ENCODE results near the gene LSM2.
"Not testable (repeated sequence)": the region's sequence is repeated elsewhere in the genome, so short reads cannot be mapped to it uniquely, and the experiment has no call there.

The LSM2 gene

DNA sequence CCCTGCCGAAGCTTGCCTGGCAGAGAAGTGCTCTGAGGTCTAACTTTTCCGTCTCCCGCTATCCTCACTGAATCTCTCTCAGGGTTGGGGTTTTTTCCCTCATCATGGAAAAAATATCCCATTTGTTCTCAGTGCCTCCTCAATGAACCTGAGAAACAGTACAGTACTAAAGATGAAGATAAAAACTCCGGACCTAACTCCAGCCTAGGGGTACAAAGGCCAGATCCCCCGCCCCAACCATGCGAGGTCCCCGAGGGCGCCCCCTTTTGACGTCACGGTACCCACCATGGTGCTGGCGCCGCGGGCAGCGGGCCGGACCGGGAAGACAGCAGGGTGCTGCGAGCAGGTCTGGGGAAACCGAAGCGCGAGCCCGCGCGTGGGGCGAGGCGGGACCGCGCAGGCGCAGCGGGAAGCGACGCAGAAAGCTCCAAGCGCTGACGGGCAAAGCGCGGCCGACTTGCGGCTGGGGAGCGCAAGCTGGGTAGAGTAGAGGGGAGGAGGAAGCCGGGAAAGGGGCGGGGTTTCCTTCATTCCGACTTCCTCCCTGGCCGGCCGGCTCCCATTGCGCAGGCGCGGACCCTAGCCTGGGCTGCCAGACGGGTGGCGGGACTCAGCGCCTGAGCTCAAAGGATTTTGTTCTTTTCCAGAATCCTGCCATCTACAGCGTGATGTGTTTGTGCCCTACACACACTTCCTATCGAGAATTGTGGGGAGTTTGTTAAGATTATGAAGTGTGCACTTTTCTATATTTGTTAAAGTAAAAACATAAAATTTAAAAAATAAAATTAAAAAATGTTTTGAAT is at the start of gene LSM2:
Gene LSM2 (minus strand): TSS at position 497 of the 803 bp plus-strand sequence. CDS start 209 bp downstream, at position 288.
- DNase-seq, result peak; percentile 90 to 93

DNA sequence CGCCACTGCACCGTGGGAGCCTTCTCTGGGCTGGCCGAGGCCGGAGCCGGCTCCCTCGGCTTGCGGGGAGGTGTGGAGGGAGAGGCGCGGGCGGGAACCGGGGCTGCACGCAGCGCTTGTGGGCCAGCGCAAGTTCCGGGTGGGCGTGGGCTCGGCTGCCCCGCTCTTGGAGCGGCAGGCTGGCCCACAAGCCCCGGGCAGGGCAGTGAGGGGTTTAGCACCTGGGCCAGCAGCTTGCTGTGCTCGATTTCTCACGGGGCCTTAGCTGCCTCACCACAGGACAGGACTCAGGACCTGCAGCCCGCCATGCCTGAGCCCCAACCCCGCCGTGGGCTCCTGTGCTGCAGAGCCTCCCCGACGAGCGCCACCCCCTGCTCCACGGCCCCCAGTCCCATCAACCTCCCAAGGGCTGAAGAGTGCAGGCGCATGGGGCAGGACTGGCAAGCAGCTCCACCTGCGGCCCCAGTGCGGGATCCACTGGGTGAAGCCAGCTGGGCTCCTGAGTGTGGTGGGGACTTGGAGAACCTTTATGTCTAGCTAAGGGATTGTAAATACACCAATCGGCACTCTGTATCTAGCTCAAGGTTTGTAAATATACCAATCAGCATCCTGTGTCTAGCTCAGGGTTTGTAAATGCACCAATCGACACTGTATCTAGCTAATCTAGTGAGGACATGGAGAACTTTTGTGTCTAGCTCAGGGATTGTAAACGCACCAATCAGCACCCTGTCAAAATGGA is 45.4 kb upstream of the LSM2 start:
- DNase-seq, result not testable (repeated sequence)

- DNase-seq, result no peak
These were observed 44.7 kb upstream of the LSM2 start for GRCh38 chr6:31851485-31851832.

DNA sequence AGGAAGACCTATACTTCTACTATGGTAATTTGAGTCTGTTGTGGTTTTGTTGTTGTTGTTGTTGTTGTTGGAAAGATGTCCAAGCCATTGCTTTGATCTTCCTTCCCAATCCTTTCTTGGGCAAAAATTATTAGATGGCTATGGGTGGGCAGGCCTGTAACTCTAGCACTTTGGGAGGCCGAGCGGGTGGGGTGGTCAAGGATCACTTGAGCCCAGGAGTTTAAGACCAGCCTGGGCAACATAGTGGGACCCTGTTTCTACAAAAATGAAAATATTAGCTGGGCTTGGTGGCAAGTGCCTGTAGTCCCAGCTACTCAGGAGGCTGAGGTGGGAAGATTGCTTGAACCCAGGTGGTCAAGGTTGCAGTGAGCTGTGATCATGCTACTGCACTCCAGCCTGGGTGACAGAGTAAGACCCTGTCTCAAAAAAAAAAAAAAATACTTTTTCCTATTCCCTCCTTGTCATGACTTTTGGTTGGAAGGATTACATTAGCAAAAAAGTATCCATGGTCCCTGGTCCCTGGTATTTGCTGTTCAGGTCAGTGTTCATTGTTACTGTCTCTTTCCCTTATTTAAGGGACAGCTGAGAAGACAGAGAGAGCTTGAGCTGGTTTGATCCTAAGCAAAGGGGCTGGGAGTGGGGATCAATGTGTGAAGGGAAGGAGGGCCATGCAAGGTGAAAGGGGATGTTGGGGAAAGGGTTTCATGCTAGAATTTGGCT is 44.2 kb upstream of the LSM2 start:
- DNase-seq, result no peak

DNA sequence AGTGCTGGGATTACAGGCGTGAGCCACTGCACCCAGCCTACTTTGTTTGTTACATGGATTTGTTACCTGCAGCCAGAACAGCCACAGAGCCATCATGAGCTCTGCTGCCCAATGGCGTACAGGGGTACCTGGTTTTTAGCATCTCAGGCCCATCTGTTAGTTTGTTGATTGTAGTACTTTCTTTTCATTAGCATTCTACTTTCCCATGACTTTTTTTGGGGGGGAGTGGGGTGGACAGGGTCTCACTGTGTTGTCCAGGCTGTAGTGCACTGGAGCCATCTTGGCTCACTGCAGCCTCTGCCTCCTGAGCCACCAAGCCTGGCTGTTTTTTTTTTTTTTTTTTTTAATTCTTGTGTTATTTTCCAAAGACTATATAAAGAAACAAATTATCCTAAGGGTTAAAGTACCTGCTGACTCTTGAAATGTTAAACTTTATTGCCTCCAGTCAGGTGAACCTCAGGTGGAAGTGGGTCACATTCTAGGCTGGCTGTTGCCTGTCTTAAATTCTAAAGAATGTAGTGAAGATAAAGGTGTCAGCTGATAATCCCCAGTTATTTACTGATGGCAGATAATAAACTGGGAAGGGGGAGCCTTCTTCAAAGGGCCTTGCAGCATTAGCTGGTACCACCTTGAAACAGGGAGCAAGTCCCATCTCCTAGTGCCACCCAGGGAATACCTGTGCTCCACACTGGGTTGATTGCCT is 40.7 kb upstream of the LSM2 start:
- DNase-seq, result no peak

GRCh38 chr6:31844507-31844906 is 37.7 kb upstream of the LSM2 start:
- no peak for DNase-seq

DNA sequence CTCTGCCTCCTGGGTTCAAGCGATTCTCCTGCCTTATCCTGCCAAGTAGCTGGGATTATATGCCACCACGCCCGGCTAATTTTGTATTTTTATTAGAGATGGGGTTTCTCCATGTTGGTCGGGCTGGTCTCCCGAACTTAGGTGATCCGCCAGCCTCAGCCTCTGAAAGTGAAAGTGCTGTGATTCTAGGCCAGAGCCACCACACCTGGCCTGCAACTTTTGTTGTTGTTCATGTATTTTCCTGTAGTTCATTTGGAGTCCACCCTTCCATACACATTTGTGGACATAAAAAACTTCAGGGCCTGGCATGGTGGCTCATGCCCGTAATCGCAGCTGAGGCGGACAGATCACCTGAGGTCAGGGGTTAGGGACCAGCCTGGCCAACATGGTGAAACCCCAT is 35.3 kb upstream of the LSM2 start:
- DNase-seq, result no peak

DNA sequence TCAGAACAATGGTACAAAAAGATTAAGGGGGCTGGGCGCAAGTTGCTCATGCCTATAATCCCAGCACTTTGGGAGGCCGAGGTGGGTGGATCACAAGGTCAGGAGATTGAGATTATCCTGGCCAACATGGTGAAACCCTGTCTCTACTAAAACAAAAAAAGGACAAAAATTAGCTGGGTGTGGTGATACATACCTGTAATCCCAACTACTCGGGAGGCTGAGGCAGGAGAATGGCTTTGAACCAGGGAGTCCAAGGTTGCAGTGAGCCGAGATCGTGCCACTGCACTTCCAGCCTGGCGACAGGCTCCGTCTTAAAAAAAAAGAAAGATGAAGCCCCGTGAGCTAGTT is 33.0 kb upstream of the LSM2 start:
- not testable (repeated sequence) for DNase-seq

GRCh38 chr6:31838968-31839367 is 32.2 kb upstream of the LSM2 start:
- no peak for DNase-seq

DNA sequence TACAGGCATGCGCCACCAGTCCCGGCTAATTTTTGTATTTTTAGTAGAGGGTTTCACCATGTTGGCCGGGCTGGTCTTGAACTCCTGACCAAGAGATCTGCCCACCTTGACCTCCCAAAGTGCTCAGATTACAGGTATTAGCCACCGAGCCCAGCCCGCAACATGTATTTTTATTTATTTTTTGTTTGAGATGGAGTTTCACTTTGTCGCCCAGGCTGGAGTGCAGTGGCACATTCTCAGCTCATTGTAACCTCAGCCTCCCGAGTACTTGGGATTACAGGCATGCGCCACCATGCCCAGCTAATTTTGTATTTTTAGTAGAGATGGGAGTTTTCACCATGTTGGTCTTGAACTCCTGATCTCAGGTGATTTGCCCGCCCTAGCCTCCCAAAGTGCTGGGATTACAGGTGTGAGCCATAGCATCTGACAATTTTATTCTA is 31.4 kb upstream of the LSM2 start:
- DNase-seq, result not testable (repeated sequence)

DNA sequence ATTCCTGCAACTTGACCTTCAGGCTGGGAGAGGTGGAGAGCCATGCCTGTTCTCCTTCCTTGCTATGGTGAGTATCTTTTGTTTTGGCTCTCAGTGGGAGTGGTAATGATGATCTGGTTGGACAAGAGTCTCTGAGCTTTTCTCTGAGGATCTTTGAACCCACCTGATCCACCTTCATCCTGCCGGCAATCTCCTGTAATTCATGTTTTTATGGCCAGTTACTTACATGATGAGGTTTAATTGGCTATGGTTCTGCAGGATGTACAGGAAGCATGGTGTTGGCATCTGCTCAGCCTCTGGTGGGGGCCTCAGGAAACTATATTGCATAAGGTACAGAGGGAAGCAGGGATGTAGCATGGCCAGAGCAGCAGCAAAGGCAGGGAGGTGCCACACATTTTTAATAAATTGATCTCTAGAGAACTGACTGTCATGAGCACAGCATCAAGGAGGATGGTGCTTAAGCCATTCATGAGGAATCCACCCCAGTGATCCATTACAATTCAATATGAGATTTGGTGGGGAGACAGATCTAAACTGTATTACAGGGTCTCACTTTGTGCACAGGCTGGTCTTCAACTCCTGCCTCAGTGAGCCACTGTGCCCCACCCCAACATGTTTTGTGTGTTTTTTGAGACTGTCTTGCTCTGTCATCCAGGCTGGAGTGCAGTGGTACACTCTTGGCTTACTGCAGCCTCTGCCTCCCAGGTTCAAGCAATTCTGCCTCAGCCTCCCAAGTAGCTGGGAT is 30.8 kb upstream of the LSM2 start:
- peak; percentile 48 to 59 for DNase-seq

DNA sequence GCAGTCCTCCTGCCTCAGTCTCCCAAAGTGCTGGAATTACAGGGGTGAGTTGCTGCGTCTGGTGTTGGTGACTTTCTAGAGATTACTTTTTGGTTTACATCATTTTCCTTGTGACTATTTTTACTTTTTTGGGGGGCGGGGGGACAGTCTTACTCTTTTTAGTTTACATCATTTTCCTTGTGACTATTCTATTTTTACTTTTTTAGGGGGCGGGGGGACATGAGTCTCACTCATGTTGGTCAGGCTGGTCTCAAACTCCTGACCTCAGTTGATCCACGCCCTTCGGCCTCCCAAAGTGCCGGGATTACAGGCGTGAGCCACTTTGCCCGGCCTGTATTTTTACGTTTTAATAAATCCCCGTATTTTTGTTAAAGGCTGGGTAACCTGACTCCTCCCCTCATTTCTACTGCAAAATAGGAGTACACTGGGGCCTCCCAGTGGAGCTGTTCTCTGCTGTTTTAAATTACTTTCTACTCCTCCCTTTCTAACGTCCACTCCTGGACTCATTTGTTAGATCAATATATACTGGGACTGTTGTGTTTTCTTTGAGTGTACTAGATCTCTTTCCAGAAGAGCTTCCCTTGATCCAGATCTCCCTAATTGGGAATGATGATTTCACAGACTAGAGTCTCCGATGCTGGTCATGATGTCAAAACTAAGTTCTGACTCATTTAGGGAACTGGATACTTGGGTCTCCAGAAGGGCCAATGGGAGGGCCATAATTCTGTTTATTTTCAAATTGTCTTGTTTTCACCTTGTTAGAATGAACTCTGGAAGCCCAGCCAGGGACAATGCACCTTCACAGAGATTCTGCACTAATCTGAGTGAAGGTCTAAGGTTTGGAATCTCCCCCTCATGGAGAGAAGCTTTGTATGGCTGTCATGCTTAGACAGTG is 30.0 kb upstream of the LSM2 start:
- DNase-seq, result no peak

DNA sequence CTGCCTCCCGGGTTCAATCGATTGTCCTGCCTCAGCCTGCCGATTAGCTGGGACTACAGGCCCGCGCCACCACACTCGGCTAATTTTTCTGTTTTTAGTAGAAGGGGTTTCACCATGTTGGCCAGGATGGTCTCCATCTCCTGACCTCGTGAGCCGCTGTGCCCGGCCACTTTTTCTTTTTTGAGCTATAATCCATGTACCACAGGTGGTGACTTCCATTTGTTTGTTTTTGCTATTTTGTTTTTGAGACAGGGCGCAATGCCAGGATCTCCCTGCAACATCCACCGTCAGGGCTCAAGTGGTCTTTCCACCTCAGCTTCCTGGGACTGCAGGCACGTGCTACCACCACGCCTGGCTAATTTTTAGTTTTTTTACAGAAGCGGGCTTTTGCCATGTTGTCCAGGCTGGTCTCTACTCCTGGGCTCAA is 29.3 kb upstream of the LSM2 start:
- no peak for DNase-seq

DNA sequence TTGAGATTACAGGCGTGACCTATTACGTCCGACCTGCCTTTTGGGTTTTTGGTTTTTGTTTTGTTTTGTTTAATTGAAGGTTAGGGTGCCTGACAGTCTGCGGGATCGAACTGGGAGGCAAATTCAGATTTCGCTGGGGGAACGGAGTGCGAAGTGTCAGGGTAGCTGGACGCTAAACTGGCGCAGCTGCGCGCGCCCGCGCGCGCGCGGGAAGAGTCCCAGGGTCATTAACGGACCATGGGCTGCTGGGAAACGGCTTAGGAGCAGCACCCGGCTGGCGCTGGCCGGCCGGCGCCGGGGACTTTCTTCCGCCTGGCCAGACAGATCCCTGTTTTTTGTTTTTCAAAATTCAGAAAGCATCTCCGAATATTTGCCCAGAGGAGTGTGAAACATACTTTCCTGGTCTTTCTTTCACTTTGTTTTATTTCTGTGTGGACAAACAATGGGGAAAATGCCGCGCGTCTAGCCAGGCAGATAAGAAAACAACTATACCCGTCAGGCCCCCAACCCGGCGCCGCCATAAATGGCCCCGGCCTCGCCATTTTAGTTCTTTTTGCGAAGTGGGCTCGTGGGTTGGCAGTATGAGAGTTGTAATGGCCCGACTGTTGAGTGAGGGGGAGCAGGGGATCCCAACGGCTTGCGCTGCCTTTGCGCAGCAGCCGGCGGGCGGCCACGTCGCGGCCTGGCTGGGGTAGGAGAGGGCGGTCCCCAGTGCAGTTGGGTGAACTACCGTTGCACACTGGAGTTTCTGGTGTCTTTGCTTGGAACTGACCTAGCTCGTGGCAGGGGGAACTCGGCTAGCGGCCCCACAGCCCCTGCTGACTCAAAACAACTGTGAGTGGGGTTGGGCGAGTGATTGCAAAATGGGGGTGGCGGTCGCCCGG is 27.8 kb upstream of the LSM2 start:
- peak; percentile 73 to 80 for DNase-seq

GRCh38 chr6:31831350-31832215 is 24.8 kb upstream of the LSM2 start:
- DNase-seq, result no peak

DNA sequence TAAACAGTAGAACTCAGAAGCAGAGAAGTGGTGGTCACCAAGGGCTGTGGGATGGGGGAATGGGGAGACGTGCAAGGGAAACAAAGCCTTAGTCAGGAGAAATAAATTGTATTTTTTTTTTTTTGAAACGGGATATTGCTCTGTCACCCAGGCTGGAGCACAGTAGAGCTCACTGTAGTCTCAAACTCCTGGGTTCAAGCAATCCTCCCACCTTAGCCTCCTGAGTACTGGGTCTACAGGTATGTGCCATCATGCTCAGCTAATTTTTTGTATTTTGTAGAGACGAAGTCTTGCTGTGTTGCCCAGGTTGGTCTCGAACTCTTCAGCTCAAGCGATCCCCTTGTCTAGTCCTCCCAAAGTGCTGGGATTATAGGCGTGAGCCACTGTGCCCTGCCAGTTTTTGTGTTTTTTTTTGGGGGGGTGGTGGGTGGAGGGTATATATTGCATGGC is 24.1 kb upstream of the LSM2 start:
- no peak for DNase-seq

DNA sequence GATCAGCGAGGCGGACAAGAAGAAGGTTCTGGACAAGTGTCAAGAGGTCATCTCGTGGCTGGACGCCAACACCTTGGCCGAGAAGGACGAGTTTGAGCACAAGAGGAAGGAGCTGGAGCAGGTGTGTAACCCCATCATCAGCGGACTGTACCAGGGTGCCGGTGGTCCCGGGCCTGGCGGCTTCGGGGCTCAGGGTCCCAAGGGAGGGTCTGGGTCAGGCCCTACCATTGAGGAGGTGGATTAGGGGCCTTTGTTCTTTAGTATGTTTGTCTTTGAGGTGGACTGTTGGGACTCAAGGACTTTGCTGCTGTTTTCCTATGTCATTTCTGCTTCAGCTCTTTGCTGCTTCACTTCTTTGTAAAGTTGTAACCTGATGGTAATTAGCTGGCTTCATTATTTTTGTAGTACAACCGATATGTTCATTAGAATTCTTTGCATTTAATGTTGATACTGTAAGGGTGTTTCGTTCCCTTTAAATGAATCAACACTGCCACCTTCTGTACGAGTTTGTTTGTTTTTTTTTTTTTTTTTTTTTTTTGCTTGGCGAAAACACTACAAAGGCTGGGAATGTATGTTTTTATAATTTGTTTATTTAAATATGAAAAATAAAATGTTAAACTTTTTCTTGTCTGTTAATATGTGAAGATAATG is 23.0 kb upstream of the LSM2 start:
- DNase-seq, result peak; percentile 64 to 66

DNA sequence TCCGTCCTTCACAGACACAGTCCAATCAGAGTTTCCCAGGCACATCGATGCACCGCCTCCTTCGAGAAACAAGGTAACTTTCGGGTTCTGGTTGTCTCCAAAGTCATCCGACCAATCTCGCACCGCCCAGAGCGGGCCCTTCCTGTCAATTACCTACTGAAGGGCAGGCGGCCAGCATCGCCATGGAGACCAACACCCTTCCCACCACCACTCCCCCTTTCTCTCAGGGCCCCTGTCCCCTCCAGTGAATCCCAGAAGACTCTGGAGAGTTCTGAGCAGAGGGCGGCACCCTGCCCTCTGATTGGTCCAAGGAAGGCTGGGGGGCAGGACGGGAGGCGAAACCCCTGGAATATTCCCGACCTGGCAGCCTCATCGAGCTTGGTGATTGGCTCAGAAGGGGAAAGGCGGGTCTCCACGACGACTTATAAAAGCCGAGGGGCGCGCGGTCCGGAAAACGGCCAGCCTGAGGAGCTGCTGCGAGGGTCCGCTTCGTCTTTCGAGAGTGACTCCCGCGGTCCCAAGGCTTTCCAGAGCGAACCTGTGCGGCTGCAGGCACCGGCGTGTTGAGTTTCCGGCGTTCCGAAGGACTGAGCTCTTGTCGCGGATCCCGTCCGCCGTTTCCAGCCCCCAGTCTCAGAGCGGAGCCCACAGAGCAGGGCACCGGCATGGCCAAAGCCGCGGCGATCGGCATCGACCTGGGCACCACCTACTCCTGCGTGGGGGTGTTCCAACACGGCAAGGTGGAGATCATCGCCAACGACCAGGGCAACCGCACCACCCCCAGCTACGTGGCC is 20.7 kb upstream of the LSM2 start, which contains the start of gene HSPA1B:
Gene HSPA1B (plus strand): TSS at position 453 of the 794 bp plus-strand sequence. CDS start 213 bp downstream, at position 666.
- peak; percentile 99 to 100 for DNase-seq

Measured in Kasumi-1 (cell line).